Adipose tissue (tissue), 3 donors: ENCODE measurements around the gene CMSS1. TPM values are rescaled to one million over a fixed set of nuclear protein-coding genes. Genes with fewer than 3 reads are reported as not detected.

ENCODE experiments used
- H3K27ac ChIP-seq: one replicate; pipeline ENCODE4 v1.5.1; 2013; ENCODE audit warnings: low read depth, low read length
- WGBS, 3 donors: extraction: QIAGEN DNeasy Blood & Tissue Kit; methylation state at CpG; one replicate each; pipeline ENCODE4 v1.1.7; 2013; 5-methylcytosine and 5-hydroxymethylcytosine counted together
- polyA plus RNA-seq, 3 donors: library from polyadenylated mRNA; stranded (reverse); fragments of 200-250 nt; gene quantifications; one replicate each; pipeline ENCODE4 v1.2.3, GENCODE V29; 2013
- donor health status: healthy with polysubstance abuse.
- donor health status: Bipolar disorder and iron deficiency.
- donor health status: healthy.

The CMSS1 gene
- polyA plus RNA-seq, 3 donors: 19.7 to 30.5 (median 27.6) TPM

- WGBS, 3 donors: 84 to 90% (median 84%) methylated on average over 1 of the region's 1 CpG
Measured at GRCh38 chr3:99941211-99941610, 123.5 kb downstream of the CMSS1 start.

GRCh38 chr3:99943931-99944761, 126.5 kb downstream of the CMSS1 start:
- WGBS, 3 donors: 70 to 78% (median 76%) methylated on average over 4 of the region's 4 CpGs
- H3K27ac ChIP-seq: no peak overlapping the region

More at GRCh38 chr3:99941211-99941610, 123.5 kb downstream of the CMSS1 start:
- no peak overlapping the region for H3K27ac ChIP-seq

- WGBS, 3 donors: 40 to 61% (median 55%) methylated on average over 5 of the region's 5 CpGs
- H3K27ac ChIP-seq: no peak overlapping the region
Measured at GRCh38 chr3:99945328-99945995, 127.8 kb downstream of the CMSS1 start.

GRCh38 chr3:99947356-99947755, 129.7 kb downstream of the CMSS1 start:
- WGBS, 3 donors: 55 to 81% (median 65%) methylated on average over 3 of the region's 3 CpGs
- no peak overlapping the region for H3K27ac ChIP-seq

DNA sequence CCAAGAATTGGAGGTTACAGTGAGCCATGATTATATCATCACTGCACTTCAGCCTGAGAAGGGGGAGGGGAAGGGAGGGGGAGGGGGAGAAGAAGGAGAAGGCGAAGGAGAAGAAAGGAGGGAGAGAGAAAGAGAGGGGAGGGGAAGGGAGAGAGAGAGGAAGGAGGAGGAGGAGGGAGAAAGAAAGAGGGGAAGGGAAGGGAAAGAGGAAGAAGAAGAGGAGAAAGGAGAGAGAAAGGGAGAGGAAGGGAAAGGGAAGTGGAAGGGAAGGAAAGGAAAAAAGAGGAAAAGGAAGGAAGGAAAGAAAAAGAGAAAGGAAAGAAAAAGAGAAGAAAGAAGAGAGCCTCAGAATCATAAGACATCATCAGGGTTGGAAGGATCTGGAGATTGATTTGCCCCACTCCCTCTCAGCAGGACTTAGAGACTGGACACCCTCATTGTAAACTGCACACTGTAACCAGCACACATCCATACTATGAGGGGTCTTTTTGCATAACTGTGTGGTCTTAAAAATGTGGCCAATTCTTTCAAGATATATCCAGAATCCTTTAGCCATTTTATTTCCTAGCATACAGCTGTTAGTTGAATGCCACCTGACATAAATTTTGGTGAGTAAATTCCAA, 130.9 kb downstream of the CMSS1 start:
- H3K27ac ChIP-seq: no peak overlapping the region
- 84 to 91% (median 89%) methylated on average over 1 of the region's 1 CpG for WGBS, 3 donors

GRCh38 chr3:99949956-99950670, 132.5 kb downstream of the CMSS1 start:
- 72 to 92% (median 89%) methylated on average over 5 of the region's 5 CpGs for WGBS, 3 donors
- H3K27ac ChIP-seq: no peak overlapping the region

DNA sequence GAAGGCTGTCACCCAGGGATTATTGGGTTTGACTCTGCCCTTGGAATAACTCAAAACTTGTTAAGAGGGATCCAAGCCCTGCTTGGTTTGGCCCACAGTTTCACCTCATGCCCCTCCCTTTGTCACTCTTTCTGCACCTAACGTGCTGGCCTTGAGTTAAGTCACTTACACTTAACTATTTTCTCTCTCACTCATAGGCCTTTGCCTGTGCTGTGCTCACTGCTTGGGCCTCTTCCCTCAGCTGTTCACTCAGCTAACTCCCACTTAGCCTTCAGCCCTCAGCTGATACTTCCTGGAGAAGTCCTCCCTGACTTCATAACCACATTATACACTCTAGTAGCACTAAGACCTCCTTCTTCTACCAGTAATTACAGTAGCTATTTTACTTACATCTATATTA, 133.3 kb downstream of the CMSS1 start:
- WGBS, 3 donors: 21 to 93% (median 92%) methylated on average over 1 of the region's 1 CpG
- no peak overlapping the region for H3K27ac ChIP-seq

GRCh38 chr3:99951701-99952100, 134.0 kb downstream of the CMSS1 start:
- no peak overlapping the region for H3K27ac ChIP-seq

DNA sequence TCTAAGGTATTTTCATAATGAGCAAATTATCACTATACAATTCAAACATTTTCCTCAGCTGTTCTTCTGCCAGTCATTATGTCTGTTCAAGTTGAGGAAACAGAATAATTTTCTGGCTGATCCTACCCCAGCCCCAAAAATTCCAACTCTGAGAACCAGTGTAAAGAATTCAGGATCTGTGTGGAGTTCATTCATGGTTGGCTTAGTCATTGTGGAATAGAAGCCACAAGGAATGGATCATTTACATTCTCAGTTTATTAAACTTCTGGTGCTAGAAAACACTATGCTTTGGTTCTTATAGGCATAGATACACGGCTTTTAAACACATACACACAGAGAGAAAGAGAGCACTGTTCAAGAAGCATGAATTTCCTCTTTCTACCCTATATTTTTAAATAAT, 134.6 kb downstream of the CMSS1 start:
- H3K27ac ChIP-seq: no peak overlapping the region
- WGBS, 3 donors: 84 to 95% (median 93%) methylated on average over 1 of the region's 1 CpG

DNA sequence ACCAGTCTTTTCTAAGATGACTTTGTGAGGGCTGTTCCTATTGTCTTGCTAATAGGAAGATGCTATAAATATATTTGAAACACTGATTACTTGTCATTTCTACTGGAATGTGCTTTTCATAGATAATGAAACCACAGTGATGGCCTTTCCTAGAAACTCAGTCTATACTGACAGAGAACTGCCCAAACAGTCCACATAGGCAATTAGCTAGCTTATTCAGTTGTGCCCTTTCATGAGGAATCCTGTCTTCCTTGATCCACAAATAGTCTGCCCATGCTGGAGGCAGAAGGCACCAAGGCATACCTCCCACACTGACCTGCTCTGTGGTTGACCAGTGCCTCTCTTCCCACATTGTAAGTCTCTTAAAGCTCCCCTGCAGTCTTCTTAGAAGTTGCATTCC, 135.9 kb downstream of the CMSS1 start:
- H3K27ac ChIP-seq: no peak overlapping the region

- 21 to 68% (median 57%) methylated on average over 4 of the region's 4 CpGs for WGBS, 3 donors
- no peak overlapping the region for H3K27ac ChIP-seq
Measured at GRCh38 chr3:99954914-99955644, 137.4 kb downstream of the CMSS1 start.

DNA sequence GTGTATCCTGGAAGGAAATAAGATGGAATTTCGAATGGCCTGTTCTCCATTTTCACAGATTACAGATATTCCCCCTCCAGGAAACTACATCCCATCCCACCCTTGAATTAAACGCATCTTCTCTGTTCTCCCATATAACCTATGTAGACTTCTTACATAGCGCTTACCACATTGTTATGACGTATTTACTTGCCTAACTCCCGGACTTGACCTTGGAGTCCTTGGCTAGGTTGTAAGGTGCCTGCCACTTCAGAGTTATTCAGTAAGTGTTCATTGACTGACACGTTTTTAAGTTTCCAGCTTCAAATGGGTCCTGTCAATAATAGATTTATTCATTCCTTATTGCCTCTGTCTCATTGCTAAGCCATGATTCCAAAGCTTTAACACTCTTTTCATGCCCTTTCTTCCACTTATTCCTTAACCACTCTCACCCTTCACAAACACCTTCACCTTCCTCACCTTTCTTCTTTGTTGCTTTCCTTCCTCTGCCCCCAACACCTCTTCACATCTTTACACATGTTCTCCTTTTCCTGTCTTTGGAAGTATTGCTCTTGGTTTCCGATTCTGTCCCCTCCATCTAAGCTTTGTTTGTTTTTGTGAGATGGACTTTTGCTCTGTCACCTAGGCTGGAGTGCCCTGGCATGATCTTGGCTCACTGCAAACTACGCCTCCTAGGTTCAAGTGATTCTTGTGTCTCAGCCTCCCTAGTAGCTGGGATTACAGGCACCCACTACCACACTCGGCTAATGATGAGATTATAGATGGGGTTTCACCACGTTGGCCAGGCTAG, 138.3 kb downstream of the CMSS1 start:
- no peak overlapping the region for H3K27ac ChIP-seq
- WGBS, 3 donors: 78 to 91% (median 86%) methylated on average over 10 of the region's 10 CpGs

DNA sequence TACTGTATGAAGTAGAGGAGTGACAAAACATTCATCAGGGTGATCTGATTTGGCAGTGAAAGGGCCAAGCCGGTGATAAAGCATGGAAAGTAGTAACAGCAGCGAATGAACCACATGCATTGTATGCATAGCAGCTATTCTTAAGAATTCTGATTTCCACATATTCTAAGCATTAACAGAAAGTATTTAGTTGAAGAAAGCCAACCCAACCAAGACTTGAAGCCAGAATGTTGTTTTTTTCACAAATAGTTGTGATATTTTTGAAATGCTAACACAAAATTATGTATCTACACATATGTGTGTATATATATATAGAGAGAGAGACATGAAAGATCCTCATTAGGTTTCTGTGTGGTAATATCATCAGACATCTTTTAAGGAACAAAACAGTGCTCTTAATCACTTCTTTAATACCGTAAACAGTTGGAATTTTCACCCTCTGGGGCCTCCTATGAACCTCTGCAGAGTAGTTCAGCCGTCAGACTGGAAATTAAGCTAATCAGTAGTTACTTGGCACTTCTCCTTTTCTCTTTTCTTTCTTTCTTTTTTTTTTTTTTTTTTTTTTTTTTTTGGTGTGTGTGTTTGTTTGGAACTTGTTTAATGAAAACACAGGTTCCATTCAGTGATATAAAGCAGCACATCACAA, 139.6 kb downstream of the CMSS1 start:
- 57 to 70% (median 63%) methylated on average over 4 of the region's 4 CpGs for WGBS, 3 donors
- H3K27ac ChIP-seq: no peak overlapping the region

- no peak overlapping the region for H3K27ac ChIP-seq
- 70 to 95% (median 79%) methylated on average over 3 of the region's 3 CpGs for WGBS, 3 donors
Measured at GRCh38 chr3:99958222-99958912, 140.7 kb downstream of the CMSS1 start.

DNA sequence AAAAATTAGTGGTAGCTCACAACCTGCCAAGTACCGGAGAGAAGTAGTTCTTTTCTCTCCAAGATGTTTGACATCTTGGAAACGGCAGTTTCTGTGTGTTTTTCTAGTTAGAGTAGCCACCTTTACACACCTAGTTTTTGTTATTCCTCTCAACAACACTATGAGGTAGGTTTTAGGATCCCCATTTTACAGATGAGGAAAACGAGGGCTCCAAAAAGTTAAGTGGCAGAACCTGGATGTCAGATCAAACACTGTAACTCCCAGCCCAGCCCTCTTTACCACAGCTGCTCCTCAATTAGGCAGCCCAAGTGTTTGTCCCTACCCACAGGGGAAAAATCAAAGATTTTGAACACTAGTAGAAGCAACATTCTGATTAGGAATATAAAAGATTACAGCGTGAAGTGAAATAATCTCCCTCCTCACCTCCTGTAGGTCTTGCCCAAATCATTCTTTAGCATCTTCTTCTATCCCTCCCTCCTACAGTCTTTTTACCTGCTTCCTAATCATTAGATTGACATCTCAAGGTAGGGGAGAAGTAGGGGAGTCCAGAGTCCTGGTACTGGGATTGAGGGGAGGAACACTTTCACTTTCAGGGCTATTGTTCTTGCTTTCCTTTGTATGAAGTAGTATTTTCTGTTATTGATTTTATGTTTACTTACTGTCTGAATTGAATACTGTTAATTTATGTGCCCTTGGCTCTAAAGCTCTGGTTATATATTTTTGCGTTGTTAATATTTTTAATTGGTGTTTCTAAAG, 142.6 kb downstream of the CMSS1 start:
- no peak overlapping the region for H3K27ac ChIP-seq
- 64 to 74% (median 73%) methylated on average over 5 of the region's 5 CpGs for WGBS, 3 donors

GRCh38 chr3:99960941-99961340, 143.3 kb downstream of the CMSS1 start:
- WGBS, 3 donors: 43 to 63% (median 60%) methylated on average over 7 of the region's 7 CpGs
- H3K27ac ChIP-seq: no peak overlapping the region
